Skin of body (tissue), 2 donors: Measurements from ENCODE around the gene DCBLD2. TPM values are rescaled to one million over a fixed set of nuclear protein-coding genes. Genes with fewer than 3 reads are reported as not detected.
"Not testable (repeated sequence)": the region's sequence is repeated elsewhere in the genome, so short reads cannot be mapped to it uniquely, and the experiment has no call there.

ENCODE experiments used
- DNase-seq: peaks from one replicate; lab custom pipeline; 2025; lab: John Stamatoyannopoulos, UW
- total RNA-seq: library from RNA; depleted of rRNA; stranded (reverse); fragments of >200 nt; gene quantifications from one replicate; pipeline ENCODE4 v1.2.3, GENCODE V29; 2014

DCBLD2 gene
- total RNA-seq, 1 donor from 2014 or later: 29.6 TPM

GRCh38 chr3:98893740-98894139, 7.8 kb downstream of the DCBLD2 start:
- DNase-seq: no peak

DNA sequence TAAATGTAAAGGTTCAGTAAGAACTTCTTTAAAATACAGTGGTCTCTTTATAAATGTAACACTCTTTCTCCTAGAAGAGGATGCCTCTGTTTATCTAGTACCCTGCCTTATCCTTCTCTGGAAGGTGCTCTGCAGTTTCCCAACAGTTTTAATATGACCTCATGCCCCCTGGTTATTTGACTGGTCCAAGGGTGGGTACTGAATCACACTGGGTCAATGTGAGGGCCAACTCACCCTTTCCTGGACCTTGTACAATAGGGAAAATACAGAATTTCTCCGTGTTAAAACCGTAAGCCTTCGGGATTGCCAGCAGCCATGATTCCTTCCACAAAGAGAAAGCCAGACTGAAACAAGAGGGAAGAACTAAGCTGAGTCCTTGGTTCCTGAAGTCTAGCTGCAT, 9.2 kb downstream of the DCBLD2 start:
- DNase-seq: no peak

DNA sequence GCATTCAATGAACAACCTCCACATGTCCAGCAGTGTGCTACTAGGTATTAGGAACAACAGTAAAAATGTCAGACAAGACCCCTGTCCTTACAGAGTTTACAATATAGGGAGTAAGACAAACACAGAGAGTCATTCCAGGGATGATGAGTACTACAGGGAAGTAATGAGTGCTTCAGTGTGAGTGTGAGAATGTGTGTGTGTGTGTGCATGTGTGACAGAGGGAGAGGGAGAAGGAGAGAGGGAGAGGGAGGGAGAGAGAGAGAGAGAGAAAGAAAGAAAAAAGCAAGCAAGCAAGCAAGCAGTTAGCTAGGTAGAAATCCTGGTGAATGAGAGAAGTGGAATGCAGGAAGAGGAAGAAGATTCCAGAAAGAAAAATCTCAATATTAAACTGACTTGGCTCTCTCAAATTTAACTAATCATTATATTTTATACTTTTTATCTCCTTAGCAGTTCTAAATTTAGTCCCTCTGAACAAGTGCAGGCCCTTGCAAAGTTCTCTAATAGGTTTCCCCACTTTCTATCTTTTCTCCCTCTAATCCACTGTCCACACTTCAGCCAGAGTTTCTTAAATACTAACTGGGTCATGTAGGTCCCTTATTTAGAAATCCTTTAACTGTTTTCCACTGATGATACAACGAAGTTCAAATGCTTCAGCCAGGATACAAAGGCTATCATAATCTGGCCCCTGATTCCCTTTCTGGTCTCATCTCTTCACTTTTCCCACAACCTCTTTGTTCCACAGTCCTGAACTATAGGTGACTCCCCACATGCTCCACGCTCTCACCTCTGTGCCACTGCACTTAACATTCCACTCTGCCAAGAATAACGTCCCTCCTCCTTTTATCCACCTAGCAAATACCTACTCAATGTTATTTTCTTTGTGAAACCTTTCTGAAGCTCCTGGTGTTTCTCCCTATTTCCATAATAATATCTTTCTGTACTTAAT, 10.3 kb downstream of the DCBLD2 start:
- no peak for DNase-seq

DNA sequence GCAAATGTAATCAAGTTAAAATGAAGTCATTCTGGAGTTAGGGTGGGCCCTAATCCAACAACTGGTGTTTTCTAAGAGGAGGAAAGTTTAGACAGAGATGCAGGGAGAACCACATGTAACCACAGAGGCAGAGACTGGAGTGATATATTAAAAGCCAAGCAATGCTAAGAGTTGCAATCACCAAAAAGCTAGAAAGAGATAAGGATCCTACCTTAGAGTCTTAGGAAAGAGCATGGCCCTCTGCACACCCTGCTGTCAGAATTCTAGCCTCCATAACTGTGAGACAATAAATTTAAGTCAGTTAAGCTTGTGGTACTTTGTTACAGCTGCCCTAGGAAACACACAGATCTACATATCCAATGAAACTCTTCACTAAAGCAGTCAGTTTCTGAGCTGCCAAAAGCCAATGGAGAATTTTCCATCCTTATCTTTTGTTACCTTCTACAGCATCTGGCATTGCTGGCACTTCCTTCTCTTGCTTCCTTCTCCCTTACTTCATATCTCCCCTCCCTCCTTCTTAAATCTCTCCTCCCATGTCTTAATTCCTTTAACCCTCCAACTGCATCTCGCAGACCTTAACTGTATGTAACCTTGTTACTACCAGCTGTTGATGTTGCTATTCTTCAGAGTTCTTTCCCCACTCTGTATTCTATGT, 11.2 kb downstream of the DCBLD2 start:
- DNase-seq: no peak

GRCh38 chr3:98887684-98888083, 13.8 kb downstream of the DCBLD2 start:
- DNase-seq: no peak

DNA sequence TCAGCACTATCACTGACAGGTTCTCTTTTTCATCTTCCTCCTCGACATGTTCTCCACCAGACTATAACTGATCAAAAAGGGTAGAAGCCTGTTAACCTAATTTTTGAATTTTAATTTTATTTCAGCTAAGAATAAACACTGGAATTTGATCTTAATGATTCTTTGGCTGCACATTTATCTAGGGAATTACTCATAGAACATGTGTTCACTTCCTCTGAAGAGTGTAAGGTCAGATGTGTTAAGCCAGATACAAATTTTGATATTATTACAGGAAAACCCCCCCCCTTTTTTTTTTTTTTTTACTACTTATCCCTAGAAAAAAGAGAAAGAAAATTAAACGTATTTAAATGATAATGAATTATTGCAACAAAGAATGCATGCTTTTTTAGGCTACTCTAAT, 15.0 kb downstream of the DCBLD2 start:
- DNase-seq: no peak

GRCh38 chr3:98885851-98886250, 15.6 kb downstream of the DCBLD2 start:
- DNase-seq: no peak

- no peak for DNase-seq
Measured at GRCh38 chr3:98884675-98885371, 16.7 kb downstream of the DCBLD2 start.

DNA sequence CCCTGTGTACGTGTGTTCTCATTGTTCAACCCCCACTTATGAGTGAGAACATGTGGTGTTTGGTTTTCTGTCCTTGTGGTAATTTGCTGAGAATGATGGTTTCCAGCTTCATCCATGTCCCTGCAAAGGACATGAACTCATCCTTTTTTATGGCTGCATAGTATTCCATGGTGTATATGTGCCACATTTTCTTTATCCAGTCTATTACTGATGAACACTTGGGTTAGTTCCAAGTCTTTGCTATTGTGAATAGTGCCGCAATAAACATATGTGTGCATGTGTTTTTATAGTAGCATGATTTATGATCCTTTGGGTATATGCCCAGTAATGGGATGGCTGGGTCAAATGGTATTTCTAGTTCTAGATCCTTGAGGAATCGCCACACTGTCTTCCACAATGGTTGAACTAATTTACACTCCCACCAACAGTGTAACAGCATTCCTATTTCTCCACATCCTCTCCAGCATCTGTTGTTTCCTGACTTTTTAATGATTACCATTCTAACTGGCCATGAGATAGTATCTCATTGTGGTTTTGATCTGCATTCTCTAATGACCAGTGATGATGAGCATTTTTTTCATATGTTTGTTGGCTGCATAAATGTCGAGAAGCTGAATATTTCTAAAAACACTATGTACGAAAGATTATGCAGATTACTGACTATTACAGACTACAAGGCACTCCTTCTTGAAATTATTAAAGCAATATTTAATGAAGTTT, 18.7 kb downstream of the DCBLD2 start:
- DNase-seq: not testable (repeated sequence)

DNA sequence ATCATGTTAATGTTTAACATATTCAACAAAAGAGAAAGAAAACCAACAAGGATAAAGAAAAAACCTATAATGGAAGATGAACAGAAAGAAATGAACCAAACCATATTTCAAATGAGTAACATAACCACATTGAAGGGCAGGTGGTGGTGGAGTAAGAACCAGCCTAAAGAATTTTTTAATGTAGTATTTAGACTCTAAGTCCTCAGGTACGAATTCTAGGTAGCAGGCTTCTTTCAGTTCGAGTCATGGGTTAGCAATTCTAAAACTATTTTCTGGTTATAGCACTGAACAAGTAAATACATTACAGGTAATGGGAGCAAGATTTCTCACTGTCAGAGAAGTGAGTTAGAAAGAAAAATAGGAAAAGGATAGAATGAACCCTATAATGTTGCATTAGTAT, 24.4 kb downstream of the DCBLD2 start:
- DNase-seq: no peak

GRCh38 chr3:98875535-98875934, 26.0 kb downstream of the DCBLD2 start:
- DNase-seq: no peak

DNA sequence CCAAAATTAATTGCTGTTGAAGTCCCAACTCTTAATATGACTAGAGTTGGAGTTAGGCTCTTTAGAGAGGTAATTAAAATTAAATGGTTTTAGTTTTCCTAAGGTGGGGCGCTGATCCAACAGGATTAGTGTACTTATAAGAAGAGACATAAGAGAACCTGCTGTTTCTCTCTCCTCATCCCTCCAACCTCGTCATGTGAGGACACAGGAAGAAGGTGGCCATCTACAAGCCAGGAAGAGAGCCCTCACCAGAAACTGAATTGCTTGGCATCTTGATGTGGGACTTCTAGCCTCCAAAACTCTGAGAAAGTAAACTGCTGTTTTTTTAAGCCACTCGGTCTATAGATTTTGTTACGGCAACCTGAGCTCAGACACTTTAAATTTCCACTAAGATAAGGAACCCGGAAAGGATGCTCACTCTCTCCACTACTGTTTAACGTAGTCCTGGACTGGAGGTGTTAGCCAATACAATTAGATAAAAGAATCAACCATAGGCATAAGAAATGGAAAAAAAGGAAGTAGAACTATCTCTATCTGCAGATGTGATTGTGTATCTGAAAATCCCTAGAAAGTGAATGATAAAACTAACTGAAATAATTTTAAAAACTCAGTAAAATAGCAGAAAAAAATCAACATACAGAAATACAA, 26.8 kb downstream of the DCBLD2 start:
- DNase-seq: no peak

DNA sequence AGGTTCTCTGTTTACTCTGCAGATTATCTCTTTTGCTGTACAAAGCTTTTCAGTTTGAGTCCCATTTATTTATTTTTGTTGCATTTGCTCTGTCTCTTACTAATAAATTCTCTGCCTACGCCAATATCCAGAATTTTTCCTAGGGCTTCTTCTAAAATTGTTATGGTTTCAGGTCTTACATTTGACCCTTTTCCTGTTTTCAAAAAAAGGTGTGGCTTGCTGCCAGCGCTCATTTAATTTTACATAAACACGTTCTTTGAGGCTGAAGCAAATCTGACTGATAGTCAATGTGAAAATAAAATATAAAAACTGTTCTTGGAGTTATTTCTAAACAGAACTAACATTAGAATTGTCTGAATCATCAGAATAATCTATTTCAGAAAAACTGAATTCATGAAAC, 32.1 kb downstream of the DCBLD2 start:
- no peak for DNase-seq

GRCh38 chr3:98857971-98858370, 43.5 kb downstream of the DCBLD2 start:
- DNase-seq: not testable (repeated sequence)

DNA sequence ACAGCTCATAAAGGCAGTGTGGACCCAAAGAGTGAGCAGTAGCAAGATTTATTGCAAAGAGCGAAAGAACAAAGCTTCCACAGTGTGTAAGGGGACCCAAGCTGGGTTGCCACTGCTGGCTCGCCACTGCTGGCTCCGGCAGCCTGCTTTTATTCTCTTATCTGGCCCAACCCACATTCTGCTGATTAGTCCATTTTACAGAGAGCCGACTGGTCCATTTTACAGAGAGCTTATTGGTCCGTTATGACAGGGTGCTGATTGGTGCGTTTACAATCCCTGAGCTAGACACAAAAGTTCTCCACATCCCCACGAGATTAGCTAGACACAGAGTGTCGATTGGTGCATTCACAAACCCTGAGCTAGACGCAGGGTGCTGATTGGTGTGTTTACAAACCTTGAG, 44.2 kb downstream of the DCBLD2 start:
- DNase-seq: not testable (repeated sequence)

- no peak for DNase-seq
Measured at GRCh38 chr3:98856724-98857123, 44.8 kb downstream of the DCBLD2 start.

DNA sequence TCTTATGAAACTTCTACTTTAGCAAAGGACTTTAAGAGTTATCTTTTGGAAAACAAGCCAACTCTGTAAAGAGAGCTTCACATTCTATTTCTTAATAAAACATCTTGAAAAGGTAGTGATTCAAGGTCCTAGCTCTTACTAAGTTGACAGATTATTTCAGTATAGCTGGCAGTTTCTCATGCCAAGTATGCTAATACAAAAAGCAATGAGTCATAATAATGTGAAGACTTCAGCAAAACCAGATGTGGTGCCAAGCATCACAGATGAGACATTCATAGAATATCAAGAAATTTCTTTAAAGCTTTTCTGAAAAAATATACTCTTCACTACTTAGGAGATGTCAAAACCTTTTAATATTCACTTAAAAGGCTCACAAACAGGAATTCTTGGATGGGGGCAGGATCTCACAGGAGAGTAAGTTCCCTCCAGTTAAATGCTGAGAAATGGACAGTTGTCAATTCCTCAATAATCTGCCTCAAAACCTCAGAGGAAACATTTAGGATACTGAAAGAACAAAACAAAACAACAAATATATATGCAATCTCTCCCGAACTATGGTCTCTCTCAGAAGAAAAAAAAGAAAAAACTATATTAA, 45.6 kb downstream of the DCBLD2 start:
- DNase-seq: peak; percentile 43

- no peak for DNase-seq
Measured at GRCh38 chr3:98848108-98848507, 53.4 kb downstream of the DCBLD2 start.

DNA sequence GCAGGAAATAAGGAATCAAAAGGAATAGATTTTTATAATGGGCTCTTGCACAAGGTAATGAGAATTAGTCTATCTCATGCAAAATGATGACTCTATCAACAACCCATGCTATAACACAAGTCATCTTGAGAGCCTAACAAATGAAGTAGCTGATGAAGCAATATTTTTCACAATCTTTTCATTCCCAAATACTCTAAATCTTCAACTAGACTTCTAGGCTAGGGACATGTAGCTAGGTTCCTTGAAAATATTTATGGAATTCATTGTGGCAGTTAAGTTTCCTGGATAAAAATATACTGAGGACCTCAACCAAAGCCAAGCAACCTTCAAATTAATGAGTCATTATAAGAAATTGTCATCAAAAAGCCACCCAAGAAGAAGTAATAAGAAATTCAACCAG, 55.4 kb downstream of the DCBLD2 start:
- no peak for DNase-seq

GRCh38 chr3:98843266-98843959, 58.1 kb downstream of the DCBLD2 start:
- DNase-seq: no peak
